ENCODE measurements around the gene LCN15. TPM values are rescaled to one million over a fixed set of nuclear protein-coding genes. Genes with fewer than 3 reads are reported as not detected.
A peak's percentile ranks its signal among the peaks of the same experiment; 100 is the strongest.

The LCN15 gene
- total and polyA plus RNA-seq, 2 of the 4 experiments (the other 2 are of a cell fraction) = not detected

DNA sequence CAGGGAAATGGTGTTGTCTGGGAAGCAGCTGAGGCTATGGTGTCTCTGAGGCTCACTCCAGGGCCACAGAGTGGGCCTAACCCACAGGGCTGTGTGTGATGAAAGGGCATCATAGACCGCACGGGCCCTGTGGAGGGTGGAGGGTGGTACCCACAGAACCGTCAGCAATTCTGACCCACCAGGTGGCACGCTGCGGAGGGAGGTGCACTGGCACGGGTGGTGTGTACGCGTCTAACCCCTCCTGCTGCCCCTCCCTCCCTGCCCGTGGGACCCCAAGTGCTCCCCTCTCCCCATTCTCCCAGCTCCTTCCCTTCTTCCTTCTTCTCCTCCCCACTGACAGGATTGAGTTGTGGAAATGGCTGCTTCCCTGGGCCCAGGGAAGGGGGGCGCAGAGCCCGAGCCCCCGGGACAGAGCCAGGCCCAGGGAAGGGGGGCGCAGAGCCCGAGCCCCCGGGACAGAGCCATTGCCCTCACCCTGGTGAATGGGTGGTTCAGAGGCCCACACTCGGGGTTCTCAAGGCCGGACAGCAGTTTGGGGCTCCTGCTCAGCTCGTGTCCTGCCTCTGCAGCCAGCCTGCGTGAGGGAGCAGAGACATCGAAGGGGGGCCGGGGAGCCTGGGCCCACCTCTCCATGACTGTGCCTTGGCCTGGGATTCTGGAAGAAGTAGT lies 28.4 kb downstream of the LCN15 start:
- Histone ChIP-seq H4K91ac (ENCODE audit: insufficient read depth, low read depth, low read length) (no peak overlapping the region), H3K9ac (ENCODE audit: low read depth, low read length) (no peak overlapping the region), H3K23ac (ENCODE audit: low read depth, low read length) (no peak overlapping the region), H3K14ac (replicated peaks; ENCODE audit: low read depth, low read length) (no peak overlapping the region), H2BK20ac (ENCODE audit: low read depth, low read length) (no peak overlapping the region), H3K4ac (ENCODE audit: low read depth, low read length) (no peak overlapping the region), H3K79me1 (ENCODE audit: low read depth in 1 of 2, low read length in 2 of 2) (peaks cover 0 to 5% of the 10 kb centered on the region in 2 experiments; a peak in 2 of 4 replicates), H4K5ac (ENCODE audit: low read depth, low read length) (no peak overlapping the region), H2BK120ac (ENCODE audit: low read depth, low read length) (no peak overlapping the region), H3K4me3 (ENCODE audit: insufficient read depth, low read depth, low read length) (no peak overlapping the region), H3K9me3 (ENCODE audit: control insufficient read depth, insufficient read depth, low read length) (no peaks in the 10 kb centered on the region), H2AFZ (replicated peaks; ENCODE audit: low read length, poor library complexity) (no peak overlapping the region), H3K36me3 (ENCODE audit: control insufficient read depth, insufficient read depth, low read length) (no peaks in the 10 kb centered on the region), H4K8ac (ENCODE audit: low read depth in 2 of 2, low read length in 2 of 2) (no peak overlapping the region), H3K4me2 (ENCODE audit: low read depth, low read length) (no peak overlapping the region), H4K20me1 (ENCODE audit: insufficient read depth, low read length) (no peaks in the 10 kb centered on the region), H3K18ac (ENCODE audit: low read depth, low read length) (no peak overlapping the region), H3K4me1 (ENCODE audit: control insufficient read depth, insufficient read depth, low read length) (peaks cover under 1% of the 10 kb centered on the region; the same call in 1 of the 2 replicates), H3K9me1 (ENCODE audit: insufficient read depth, low read length) (no peaks in the 10 kb centered on the region), H3K27me3 (ENCODE audit: control insufficient read depth, insufficient read depth, low read length) (peaks cover 30% of the 10 kb centered on the region), H3K27ac (ENCODE audit: insufficient read depth, low read length) (no peak overlapping the region), H2AK9ac (replicated peaks; ENCODE audit: low read depth, low read length, poor library complexity) (peak overlapping the region; percentile 42), H3K56ac (ENCODE audit: extremely low read depth, insufficient read depth, low read length) (no peak overlapping the region), H2AK5ac (ENCODE audit: low read depth, low read length) (no peak overlapping the region), H2BK15ac (ENCODE audit: low read depth, low read length) (no peak overlapping the region), H2BK5ac (ENCODE audit: low read depth, low read length, poor library complexity, severe bottlenecking) (no peak overlapping the region)
- intact Hi-C loops (cut with micrococcal nuclease) = no loop called here
- no peak for ATAC-seq (ENCODE audit: low read depth)
- DNase-seq = no peak
- BruUV-seq (replicated peaks) = no TSS peak
- WGBS, 2 experiments (ENCODE audit: extremely low coverage in 2 of 2, insufficient read length in 1 of 2) = 50% methylated on average over 1 of the region's 21 CpGs; no CpG with 5 or more reads in 1 of the 2 experiments
- ChIA-PET POLR2A (ENCODE audit: unreplicated experiment) (no interaction called here), CTCF (interaction anchor here (1.2 kb wide), 1 partner anchor 22 kb away, joined by 7 read pairs; the partner anchor contains the start of gene LCN8)
- TF ChIP-seq CHD1 (IDR thresholded peaks at IDR 0.05; ENCODE audit: low read depth, low read length) (no peak), FOS (IDR thresholded peaks at IDR 0.05; ENCODE audit: low read depth, low read length) (no peak), RFX5 (IDR thresholded peaks at IDR 0.05; ENCODE audit: low read depth, low read length) (no peak), SMC3 (IDR thresholded peaks at IDR 0.05; ENCODE audit: low read depth, low read length) (no peak), ELK1 (IDR thresholded peaks at IDR 0.05; ENCODE audit: borderline replicate concordance, low read depth, low read length) (no peak), RCOR1 (IDR thresholded peaks at IDR 0.05; ENCODE audit: insufficient replicate concordance, low read length) (no peak), CEBPB (IDR thresholded peaks at IDR 0.05; ENCODE audit: low read depth, low read length) (no peak), BHLHE40 (IDR thresholded peaks at IDR 0.05; ENCODE audit: low read depth, low read length) (no peak), MAFK (IDR thresholded peaks at IDR 0.05; ENCODE audit: low read depth, low read length) (no peak), RAD21 (IDR thresholded peaks at IDR 0.05; ENCODE audit: low read length) (no peak), MAZ (IDR thresholded peaks at IDR 0.05; ENCODE audit: borderline replicate concordance, low read depth, low read length) (no peak), POLR2A (IDR thresholded peaks at IDR 0.05; ENCODE audit: low read depth, low read length) (no peak), MXI1 (IDR thresholded peaks at IDR 0.05; ENCODE audit: borderline replicate concordance, low read depth, low read length) (no peak), NFE2L2 (IDR thresholded peaks at IDR 0.05; ENCODE audit: low read depth, low read length) (no peak)
- TF ChIP-seq, protein P1, sequence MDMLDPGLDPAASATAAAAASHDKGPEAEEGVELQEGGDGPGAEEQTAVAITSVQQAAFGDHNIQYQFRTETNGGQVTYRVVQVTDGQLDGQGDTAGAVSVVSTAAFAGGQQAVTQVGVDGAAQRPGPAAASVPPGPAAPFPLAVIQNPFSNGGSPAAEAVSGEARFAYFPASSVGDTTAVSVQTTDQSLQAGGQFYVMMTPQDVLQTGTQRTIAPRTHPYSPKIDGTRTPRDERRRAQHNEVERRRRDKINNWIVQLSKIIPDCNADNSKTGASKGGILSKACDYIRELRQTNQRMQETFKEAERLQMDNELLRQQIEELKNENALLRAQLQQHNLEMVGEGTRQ (IDR thresholded peaks at IDR 0.05; ENCODE audit: low read depth, low read length) = no peak
- TF ChIP-seq, protein P2, sequence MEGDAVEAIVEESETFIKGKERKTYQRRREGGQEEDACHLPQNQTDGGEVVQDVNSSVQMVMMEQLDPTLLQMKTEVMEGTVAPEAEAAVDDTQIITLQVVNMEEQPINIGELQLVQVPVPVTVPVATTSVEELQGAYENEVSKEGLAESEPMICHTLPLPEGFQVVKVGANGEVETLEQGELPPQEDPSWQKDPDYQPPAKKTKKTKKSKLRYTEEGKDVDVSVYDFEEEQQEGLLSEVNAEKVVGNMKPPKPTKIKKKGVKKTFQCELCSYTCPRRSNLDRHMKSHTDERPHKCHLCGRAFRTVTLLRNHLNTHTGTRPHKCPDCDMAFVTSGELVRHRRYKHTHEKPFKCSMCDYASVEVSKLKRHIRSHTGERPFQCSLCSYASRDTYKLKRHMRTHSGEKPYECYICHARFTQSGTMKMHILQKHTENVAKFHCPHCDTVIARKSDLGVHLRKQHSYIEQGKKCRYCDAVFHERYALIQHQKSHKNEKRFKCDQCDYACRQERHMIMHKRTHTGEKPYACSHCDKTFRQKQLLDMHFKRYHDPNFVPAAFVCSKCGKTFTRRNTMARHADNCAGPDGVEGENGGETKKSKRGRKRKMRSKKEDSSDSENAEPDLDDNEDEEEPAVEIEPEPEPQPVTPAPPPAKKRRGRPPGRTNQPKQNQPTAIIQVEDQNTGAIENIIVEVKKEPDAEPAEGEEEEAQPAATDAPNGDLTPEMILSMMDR (conservative IDR thresholded peaks at IDR 0.05; ENCODE audit: low read depth, low read length) = no peak
- in situ Hi-C loops (cut with MboI; ENCODE audit: low sequenced_read_pairs) = no loop called here
- dilution Hi-C loops (cut with HindIII; ENCODE audit: low sequenced_read_pairs, unreplicated experiment) = no loop called here

Measured in IMR-90 (cell line).